Skeletal muscle tissue (tissue), 5 donors: ENCODE data around the gene NAA10. TPM values are rescaled to one million over a fixed set of nuclear protein-coding genes. Genes with fewer than 3 reads are reported as not detected.

Experiments
- H3K27ac ChIP-seq: one replicate; pipeline ENCODE4 v1.7.0; 2013; ENCODE audit warnings: mild to moderate bottlenecking, low read depth, low read length, inconsistent platforms
- H3K27me3 ChIP-seq, 3 donors: one replicate each; pipeline ENCODE4 v1.7.0; 2013; ENCODE audit warnings: low read length in 3 of 3; ENCODE audit not compliant: control insufficient read depth in 3 of 3, insufficient read depth in 3 of 3
- H3K36me3 ChIP-seq, 3 donors: one replicate each; pipeline ENCODE4 v1.7.0; 2013; ENCODE audit warnings: low read length in 3 of 3; ENCODE audit not compliant: control insufficient read depth in 3 of 3, insufficient read depth in 3 of 3
- H3K4me1 ChIP-seq, 3 donors: one replicate each; pipeline ENCODE4 v1.7.0; 2013; ENCODE audit warnings: low read length in 3 of 3, mild to moderate bottlenecking in 3 of 3; ENCODE audit not compliant: control insufficient read depth in 3 of 3, insufficient read depth in 3 of 3
- H3K4me3 ChIP-seq, 3 donors: one replicate each; pipeline ENCODE4 v1.7.0; 2013; ENCODE audit warnings: low read length in 3 of 3
- H3K9ac ChIP-seq, 3 donors: one replicate each; pipeline ENCODE4 v1.7.0; 2013; ENCODE audit warnings: low read length in 3 of 3, mild to moderate bottlenecking in 3 of 3, moderate library complexity in 2 of 3, low read depth in 1 of 3
- H3K9me3 ChIP-seq, 3 donors: one replicate each; pipeline ENCODE4 v1.7.0; 2013; ENCODE audit warnings: low read length in 3 of 3; ENCODE audit not compliant: control insufficient read depth in 3 of 3
- small RNA-seq: library from RNA; depleted of rRNA; stranded (forward); fragments of <200 nt; gene quantifications from one replicate; pipeline ENCODE3, GENCODE V24; 2014
- total RNA-seq: library from RNA; depleted of rRNA; stranded (reverse); fragments of >200 nt; gene quantifications from one replicate; pipeline ENCODE4 v1.2.3, GENCODE V29; 2014
- donor health status: Osteomylitis.

Gene NAA10
- total RNA-seq, 1 donor from 2014 or later: 13.6 TPM

DNA sequence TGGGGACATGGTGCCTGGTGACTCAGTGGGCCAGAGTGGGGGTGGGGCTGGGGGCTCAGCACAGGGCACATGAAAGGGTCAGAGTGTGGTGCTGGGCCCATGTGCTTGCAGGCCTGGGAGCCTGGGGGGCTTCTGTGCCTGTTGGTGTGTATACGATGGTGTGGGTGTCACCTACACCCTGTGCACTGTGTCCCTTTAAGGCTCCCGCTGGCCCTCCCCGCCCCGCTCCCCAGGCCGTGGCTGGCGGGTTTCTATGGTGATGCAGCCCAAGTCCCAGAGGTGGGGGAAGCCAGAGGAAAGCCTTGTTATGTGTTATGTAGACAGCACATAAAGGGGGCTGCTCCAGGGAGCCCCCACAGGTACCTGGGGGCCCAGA is 54.4 kb downstream of the NAA10 start:
- Histone ChIP-seq H3K36me3 (no peaks in the 10 kb centered on the region), H3K27ac (no peak overlapping the region), H3K4me3 (no peak overlapping the region), H3K4me1 (no peaks in the 10 kb centered on the region), H3K9me3 (no peaks in the 10 kb centered on the region), H3K9ac (no peak overlapping the region), H3K27me3 (peaks cover 30 to 64% (median 31%) of the 10 kb centered on the region in 3 donors)

DNA sequence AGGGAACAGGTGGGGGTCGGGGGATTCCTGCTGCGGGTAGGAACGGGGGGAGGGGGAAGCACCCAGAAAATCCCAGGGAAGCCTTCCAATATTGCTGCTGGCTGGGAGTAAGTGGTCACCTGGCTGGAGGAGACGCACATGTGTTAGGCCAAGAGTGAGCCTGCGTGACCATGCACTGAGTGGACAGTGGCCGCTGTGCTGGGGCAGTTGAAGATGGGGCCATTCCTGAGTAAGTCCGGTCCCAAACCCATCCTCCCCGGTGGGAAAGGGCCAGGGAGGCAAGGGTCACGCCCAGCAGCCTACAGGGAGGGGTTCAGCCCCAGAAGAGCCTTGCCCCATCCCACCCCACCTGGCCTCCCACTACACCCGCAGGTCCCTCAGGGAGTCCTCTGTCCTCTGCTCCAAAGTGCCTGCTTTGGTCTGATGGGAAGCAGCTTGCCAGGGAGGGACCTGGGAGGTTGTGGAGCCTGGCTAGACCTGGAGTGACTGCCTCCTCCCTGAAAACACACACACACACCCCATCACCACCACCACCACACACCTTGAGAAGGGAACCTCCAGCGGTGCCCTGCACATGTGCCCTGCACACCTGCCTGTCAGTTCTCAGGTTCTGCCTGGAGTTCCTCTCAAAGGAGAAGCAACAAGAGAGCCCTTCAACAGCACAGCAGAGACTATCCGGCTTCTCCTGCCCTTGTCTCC is 54.9 kb downstream of the NAA10 start:
- no peaks in the 10 kb centered on the region for H3K36me3 ChIP-seq
- no peak overlapping the region for H3K9ac ChIP-seq
- peaks cover 24 to 58% (median 26%) of the 10 kb centered on the region in 3 donors for H3K27me3 ChIP-seq
- no peak overlapping the region for H3K4me3 ChIP-seq
- H3K27ac ChIP-seq: no peak overlapping the region
- H3K4me1 ChIP-seq: no peaks in the 10 kb centered on the region
- no peaks in the 10 kb centered on the region for H3K9me3 ChIP-seq

Small RNA genes within 50 kb of the gene (small RNA-seq; reads per million reads assigned to genes)
- not detected for gene MIR3202-1

Other genes with a start within 250 kb of the NAA10 start
- 13.0 TPM for gene SLC6A8, start 247.1 kb downstream of the NAA10 start, total RNA-seq
- gene BCAP31, start 210.7 kb downstream of the NAA10 start, total RNA-seq: 83.0 TPM
- 10.4 TPM for gene ABCD1, start 210.2 kb downstream of the NAA10 start, total RNA-seq
- 1.0 TPM for gene PLXNB3, start 170.8 kb downstream of the NAA10 start, total RNA-seq
- gene SRPK3, start 154.0 kb downstream of the NAA10 start, total RNA-seq: 85.1 TPM
- 25.1 TPM for gene IDH3G, start 140.7 kb downstream of the NAA10 start, total RNA-seq
- gene SSR4, start 140.4 kb downstream of the NAA10 start, total RNA-seq: 85.6 TPM
- gene PDZD4, start 104.5 kb downstream of the NAA10 start, total RNA-seq: 2.6 TPM
- 1.6 TPM for gene L1CAM, start 48.9 kb downstream of the NAA10 start, total RNA-seq
- 1.0 TPM for gene AVPR2, start 30.4 kb downstream of the NAA10 start, total RNA-seq
- gene ARHGAP4, start 8.8 kb downstream of the NAA10 start, total RNA-seq: 25.1 TPM
- 5.7 TPM for gene RENBP, start 9.6 kb upstream of the NAA10 start, total RNA-seq
- gene HCFC1, start 36.8 kb upstream of the NAA10 start, total RNA-seq: 9.4 TPM
- 2.1 TPM for gene TMEM187, start 37.7 kb upstream of the NAA10 start, total RNA-seq
- 11.0 TPM for gene IRAK1, start 84.9 kb upstream of the NAA10 start, total RNA-seq
- 10.4 TPM for gene MECP2, start 162.7 kb upstream of the NAA10 start, total RNA-seq
- gene OPN1LW, start 209.2 kb upstream of the NAA10 start, total RNA-seq: not detected
- gene OPN1MW, start 247.6 kb upstream of the NAA10 start, total RNA-seq: not detected